T-helper 17 cell (primary cell): ENCODE results near the gene FABP6. TPM values are rescaled to one million over a fixed set of nuclear protein-coding genes. Genes with fewer than 3 reads are reported as not detected.

Experiments used
- ATAC-seq: fragments of 150-1000 bp; cut with Tn5 transposase; 2 replicates; pipeline ENCODE4 v1.10.0; 2021; ENCODE audit warnings: mild to moderate bottlenecking, moderate library complexity
- DNase-seq, 3 donors: peaks; one replicate each; pipeline versions ENCODE4 v3.0.0 to v3.0.0-alpha.2; 2020 to 2021
- H3K9me3 ChIP-seq: one replicate; pipeline ENCODE4 v1.7.0; 2013; ENCODE audit warnings: low read length, mild to moderate bottlenecking; ENCODE audit not compliant: control insufficient read depth, poor library complexity, severe bottlenecking
- H3K27ac Mint-ChIP-seq: one replicate; pipeline ENCODE4 v1.8.0; 2022; ENCODE audit warnings: mild to moderate bottlenecking, moderate library complexity, mixed read lengths
- H3K27me3 Mint-ChIP-seq: one replicate; pipeline ENCODE4 v1.8.0; 2022; ENCODE audit warnings: mixed read lengths
- H3K36me3 Mint-ChIP-seq: one replicate; pipeline ENCODE4 v1.8.0; 2022; ENCODE audit warnings: low read depth, mixed read lengths
- H3K4me1 Mint-ChIP-seq: one replicate; pipeline ENCODE4 v1.8.0; 2022; ENCODE audit warnings: mild to moderate bottlenecking, mixed read lengths
- H3K4me3 Mint-ChIP-seq: one replicate; pipeline ENCODE4 v1.8.0; 2022; ENCODE audit warnings: mild to moderate bottlenecking, moderate library complexity, mixed read lengths
- total RNA-seq, 4 donors: library from RNA in 2 of 4; stranded (reverse) in 2 of 4; gene quantifications; one replicate each; pipeline ENCODE4 v1.2.3 and lab custom pipeline; 2022 to 2026

FABP6 gene
- total RNA-seq, 2 donors from 2014 or later, result not detected

DNA sequence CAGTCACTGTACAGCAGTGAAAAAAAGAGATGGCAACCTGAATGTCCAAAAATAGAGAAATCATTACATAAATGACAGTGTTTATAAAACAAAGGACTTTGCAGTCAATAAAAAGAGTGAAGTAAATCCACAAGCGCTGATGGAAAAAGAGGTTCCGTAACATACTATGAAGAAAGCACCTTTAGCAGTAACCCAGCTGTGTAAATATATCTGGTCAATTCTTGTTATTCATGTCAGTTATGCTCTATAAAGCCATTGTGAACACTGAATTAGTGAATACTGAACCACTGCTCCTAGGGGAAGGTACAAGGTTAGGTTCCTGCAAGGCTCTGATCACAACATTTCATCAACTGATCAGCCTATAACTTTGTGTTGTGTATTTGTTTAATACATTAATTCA, 43.6 kb downstream of the FABP6 start:
- DNase-seq (no peak), ATAC-seq (no peak)
- Mint-ChIP-seq H3K27ac (no peak overlapping the region), H3K4me1 (peaks cover 2% of the 10 kb centered on the region), H3K4me3 (no peak overlapping the region), H3K36me3 (no peaks in the 10 kb centered on the region), H3K27me3 (peaks cover 26% of the 10 kb centered on the region)
- no peaks in the 10 kb centered on the region for H3K9me3 ChIP-seq

DNA sequence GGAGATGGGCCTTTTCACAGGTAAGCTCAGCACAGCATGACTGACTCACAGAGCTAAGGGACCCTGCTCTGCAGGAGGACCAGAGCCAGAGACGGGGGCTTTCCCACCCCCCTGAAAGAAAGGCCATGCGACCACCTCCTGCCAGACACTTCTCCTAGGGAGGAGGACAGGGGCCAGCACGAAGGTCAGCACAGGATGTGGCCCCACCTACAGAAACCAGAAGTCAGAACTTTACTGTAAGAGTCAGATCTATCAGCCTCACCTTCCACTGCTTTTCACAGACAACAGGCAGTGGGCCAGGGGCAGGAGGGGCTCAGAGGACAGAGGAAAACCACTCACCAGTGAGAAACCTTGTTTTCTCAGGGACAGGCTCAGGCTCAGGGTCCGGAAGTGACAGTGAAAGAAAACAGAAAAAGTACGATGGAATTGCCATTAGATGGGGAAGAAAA, 45.2 kb downstream of the FABP6 start:
- ATAC-seq, result no peak
- peaks cover 28% of the 10 kb centered on the region for H3K27me3 Mint-ChIP-seq
- H3K27ac Mint-ChIP-seq, result no peak overlapping the region
- no peaks in the 10 kb centered on the region for H3K36me3 Mint-ChIP-seq
- H3K9me3 ChIP-seq, result no peaks in the 10 kb centered on the region
- H3K4me1 Mint-ChIP-seq, result peaks cover 2% of the 10 kb centered on the region
- DNase-seq, result no peak
- H3K4me3 Mint-ChIP-seq, result no peak overlapping the region

DNA sequence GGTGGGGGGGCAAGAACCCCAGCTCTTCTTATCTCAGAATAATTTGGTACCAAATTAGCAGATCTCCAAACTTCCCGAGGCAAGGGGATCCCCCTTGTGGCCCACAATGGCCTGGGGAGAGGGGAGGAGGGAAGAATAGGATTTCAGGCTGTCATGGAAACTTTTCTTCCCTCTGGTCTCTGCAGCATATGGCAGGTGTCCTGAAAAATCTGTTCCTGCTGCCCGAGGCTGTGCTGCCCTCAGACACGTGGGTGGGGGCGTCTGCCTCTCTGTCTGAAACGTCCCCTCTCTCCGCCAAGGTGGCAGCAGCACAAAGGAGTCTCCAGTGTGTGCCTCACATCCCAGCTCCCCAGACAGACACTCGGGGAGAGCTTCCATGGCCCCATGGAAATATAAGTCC, 49.0 kb downstream of the FABP6 start:
- Mint-ChIP-seq H3K27me3 (peaks cover 41% of the 10 kb centered on the region), H3K4me3 (no peak overlapping the region), H3K4me1 (peaks cover 4% of the 10 kb centered on the region), H3K36me3 (no peaks in the 10 kb centered on the region), H3K27ac (no peak overlapping the region)
- no peak for ATAC-seq
- no peaks in the 10 kb centered on the region for H3K9me3 ChIP-seq
- DNase-seq, result no peak

DNA sequence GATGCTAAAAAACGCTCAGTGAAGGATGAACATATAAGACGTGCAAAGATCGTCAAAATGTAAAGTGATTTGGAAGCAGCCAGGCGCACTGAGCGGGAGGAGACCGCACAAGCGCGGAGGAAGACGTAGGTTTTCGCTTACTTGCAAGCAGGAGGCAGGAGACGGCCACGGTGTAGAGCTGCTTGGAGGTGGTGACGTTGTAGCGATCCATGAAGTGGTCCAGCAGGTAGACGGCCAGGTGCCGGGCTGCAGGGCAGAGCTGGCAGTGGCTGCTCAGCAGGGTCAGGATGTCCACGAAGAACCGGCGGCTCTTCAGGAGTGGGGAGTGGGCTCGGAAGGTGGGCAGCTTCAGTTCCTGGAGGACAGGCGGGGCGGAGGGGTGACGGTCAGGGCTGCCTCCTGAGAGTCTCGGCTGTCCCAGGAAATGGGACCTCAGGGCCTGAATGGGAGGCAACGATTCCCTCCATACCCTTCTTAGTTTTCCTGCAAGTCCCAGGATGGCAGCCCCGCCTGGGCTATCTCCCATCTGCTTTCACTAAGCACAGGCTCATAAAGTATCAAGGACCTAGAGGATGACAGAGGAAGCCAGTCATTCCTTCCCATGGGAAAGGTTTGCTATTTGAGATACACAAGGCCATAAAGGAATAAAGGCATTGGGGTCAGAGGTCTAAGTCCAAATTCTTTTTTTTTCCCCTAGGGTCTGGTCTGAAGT, 51.2 kb downstream of the FABP6 start:
- no peaks in the 10 kb centered on the region for H3K9me3 ChIP-seq
- DNase-seq (no peak), ATAC-seq (no peak)
- no peak overlapping the region for H3K27ac Mint-ChIP-seq
- H3K4me1 Mint-ChIP-seq, result peaks cover 4% of the 10 kb centered on the region
- H3K36me3 Mint-ChIP-seq, result no peaks in the 10 kb centered on the region
- peaks cover 37% of the 10 kb centered on the region for H3K27me3 Mint-ChIP-seq
- H3K4me3 Mint-ChIP-seq, result no peak overlapping the region

DNA sequence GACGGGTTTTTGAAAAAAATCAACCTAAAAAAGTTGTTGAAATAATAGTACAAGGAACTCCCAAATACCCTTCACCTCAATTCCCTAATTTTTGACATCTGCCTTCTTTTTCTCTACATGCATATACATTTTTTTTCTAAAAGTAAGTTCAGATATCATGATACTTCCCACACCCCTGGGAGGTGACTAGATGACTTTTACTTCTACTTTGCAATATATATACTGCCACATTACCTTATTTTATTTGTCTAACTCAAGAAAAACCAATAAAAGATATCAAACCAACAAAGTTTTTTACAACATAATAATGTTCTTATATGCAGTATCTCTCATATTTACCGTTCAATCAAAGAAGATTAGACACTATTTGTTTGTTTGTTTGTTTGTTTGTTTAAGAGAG, 52.0 kb downstream of the FABP6 start:
- H3K27me3 Mint-ChIP-seq, result peaks cover 42% of the 10 kb centered on the region
- no peaks in the 10 kb centered on the region for H3K9me3 ChIP-seq
- DNase-seq (no peak), ATAC-seq (no peak)
- no peak overlapping the region for H3K27ac Mint-ChIP-seq
- H3K4me3 Mint-ChIP-seq, result no peak overlapping the region
- no peaks in the 10 kb centered on the region for H3K36me3 Mint-ChIP-seq
- peaks cover 4% of the 10 kb centered on the region for H3K4me1 Mint-ChIP-seq

DNA sequence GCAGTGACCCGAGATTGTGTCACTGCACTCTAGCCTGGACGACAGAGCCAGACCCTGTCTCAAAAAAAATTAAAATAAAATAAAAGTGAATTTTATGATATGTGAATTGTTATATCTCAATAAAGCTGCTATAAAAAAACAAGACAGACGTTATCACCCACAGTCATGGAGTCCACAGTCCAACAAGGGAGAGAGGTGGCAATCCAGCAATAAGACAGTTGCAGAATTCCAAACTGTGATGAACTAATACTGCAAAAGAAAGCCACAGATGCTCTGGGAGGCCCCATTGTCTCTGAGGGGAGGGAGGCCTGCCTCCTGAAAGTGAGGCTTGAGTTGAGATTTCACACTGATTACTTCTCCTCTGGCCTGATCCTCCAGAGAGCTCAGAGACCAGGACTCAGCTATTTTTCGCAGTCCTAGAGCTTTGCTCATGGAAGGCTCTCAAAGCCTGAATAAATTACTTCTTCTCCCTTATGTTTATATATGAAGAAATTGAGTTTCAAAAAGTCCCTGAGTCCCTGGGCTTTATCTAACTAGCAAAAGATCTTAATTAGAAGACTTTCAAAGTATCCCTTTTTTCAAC, 55.1 kb downstream of the FABP6 start:
- H3K36me3 Mint-ChIP-seq, result no peaks in the 10 kb centered on the region
- DNase-seq (no peak), ATAC-seq (no peak)
- peaks cover 2% of the 10 kb centered on the region for H3K4me1 Mint-ChIP-seq
- no peak overlapping the region for H3K4me3 Mint-ChIP-seq
- H3K27me3 Mint-ChIP-seq, result peaks cover 34% of the 10 kb centered on the region
- no peak overlapping the region for H3K27ac Mint-ChIP-seq
- H3K9me3 ChIP-seq, result no peaks in the 10 kb centered on the region

DNA sequence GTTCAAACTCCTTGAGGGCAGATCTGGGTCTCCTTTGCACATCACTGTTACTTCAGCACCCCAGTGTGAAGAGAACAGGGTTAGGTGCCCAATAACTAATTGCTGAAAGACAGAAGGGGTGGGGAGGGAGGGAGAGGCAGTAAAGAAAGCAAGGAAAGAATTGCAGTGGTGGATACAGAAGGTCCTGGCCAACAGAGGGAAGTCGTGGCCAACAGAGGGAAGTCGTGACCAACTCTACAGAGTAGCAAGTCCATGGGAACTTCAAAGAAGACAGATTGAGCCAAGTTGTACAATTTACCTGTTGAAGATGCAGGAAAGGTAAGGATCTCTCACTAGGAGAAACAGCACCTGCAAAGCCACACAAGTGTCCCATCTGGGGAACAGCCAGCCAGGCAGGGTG, 56.0 kb downstream of the FABP6 start:
- ATAC-seq, result no peak
- Mint-ChIP-seq H3K27ac (no peak overlapping the region), H3K4me3 (no peak overlapping the region), H3K4me1 (peaks cover 2% of the 10 kb centered on the region), H3K27me3 (peaks cover 29% of the 10 kb centered on the region), H3K36me3 (no peaks in the 10 kb centered on the region)
- no peak for DNase-seq
- H3K9me3 ChIP-seq, result no peaks in the 10 kb centered on the region

DNA sequence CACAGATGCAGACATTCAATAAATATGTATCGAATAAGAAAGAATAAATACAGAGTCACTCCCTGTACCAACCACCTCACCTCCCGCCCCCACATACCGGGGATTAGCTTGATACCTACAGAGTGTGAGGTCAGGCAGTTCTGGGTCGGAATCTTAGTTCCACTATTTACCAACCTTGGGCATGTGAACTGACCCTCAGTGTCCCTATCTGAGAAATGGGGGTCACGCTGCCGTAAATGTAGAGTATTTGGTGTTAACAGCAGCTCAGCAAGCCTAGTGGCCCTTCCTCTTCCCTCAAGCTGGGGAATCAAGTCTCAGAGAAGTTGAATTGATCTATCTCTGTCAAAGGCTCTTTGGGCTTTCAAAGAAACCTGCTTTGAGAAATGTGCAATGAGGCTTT, 57.6 kb downstream of the FABP6 start:
- H3K27me3 Mint-ChIP-seq, result peaks cover 25% of the 10 kb centered on the region
- H3K9me3 ChIP-seq, result no peaks in the 10 kb centered on the region
- H3K4me3 Mint-ChIP-seq, result no peak overlapping the region
- no peak overlapping the region for H3K27ac Mint-ChIP-seq
- no peaks in the 10 kb centered on the region for H3K36me3 Mint-ChIP-seq
- peaks cover 1% of the 10 kb centered on the region for H3K4me1 Mint-ChIP-seq
- DNase-seq (no peak), ATAC-seq (no peak)

DNA sequence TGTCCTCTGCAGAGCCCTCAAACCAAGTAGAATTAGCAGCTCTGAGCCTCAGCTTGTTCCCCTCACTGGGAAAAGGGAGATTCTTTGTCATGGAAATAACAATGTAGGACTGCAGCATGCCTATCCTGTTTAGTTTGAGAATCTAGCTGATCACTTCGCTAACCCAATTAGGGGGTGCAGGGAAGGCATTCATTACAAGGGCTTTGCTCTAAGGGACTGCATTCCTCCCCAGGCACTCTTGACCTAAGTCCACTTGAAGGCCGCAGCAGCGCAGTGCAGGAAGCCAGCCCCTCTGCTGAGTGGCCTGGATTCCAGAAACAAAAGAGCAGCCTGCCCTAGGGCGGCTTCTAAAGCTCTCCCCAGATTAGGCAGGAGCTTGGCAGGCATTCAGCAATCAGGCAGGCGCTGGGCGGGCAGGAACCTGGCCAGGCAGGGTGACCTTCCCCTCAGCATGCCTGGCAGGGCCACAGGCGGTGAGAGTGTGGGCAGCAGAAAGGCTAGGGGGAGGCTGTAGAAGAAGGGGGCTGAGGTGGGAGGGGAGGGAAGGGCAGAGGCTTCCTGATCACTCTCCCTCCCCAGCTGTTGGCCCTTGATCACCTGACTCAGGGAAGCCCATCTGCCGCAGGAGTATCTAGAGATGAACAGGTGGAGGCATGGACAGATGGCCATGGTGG, 58.2 kb downstream of the FABP6 start:
- DNase-seq (no peak), ATAC-seq (no peak)
- Mint-ChIP-seq H3K4me3 (no peak overlapping the region), H3K27ac (no peak overlapping the region), H3K4me1 (peaks cover 2% of the 10 kb centered on the region), H3K36me3 (no peaks in the 10 kb centered on the region), H3K27me3 (peaks cover 25% of the 10 kb centered on the region)
- no peaks in the 10 kb centered on the region for H3K9me3 ChIP-seq

Other genes starting within 250 kb of the FABP6 start
- 10 to 100 TPM; 24.0 to 24.3 TPM for gene TTC1, start 220.4 kb upstream of the FABP6 start, total RNA-seq
- gene PWWP2A, start 110.1 kb upstream of the FABP6 start, total RNA-seq, result 10 to 100 TPM; 18.0 to 22.6 TPM
- gene CCNJL, start 83.1 kb downstream of the FABP6 start, total RNA-seq, result 1 to 10 TPM in 1 of 2 donors, not detected in 1; 1.5 TPM
- not detected for gene C1QTNF2, start 141.1 kb downstream of the FABP6 start, total RNA-seq
- gene FAM200C, start 170.5 kb downstream of the FABP6 start, total RNA-seq, result not detected
- 10 to 100 TPM; 79.2 to 93.4 TPM for gene SLU7, start 189.6 kb downstream of the FABP6 start, total RNA-seq
- 10 to 100 TPM; 13.9 to 16.0 TPM for gene PTTG1, start 192.3 kb downstream of the FABP6 start, total RNA-seq